Activated CD8-positive, alpha-beta T cell treated with anti-CD3 and anti-CD28 coated beads, Interleukin-2, amount 10 ng/mL, durations not matched to agents 7 days and 5 days (primary cell): ENCODE data around the gene PALD1. TPM values are rescaled to one million over a fixed set of nuclear protein-coding genes. Genes with fewer than 3 reads are reported as not detected.
"Not testable (repeated sequence)": the region's sequence is repeated elsewhere in the genome, so short reads cannot be mapped to it uniquely, and the experiment has no call there.

ENCODE experiments used
- ATAC-seq: fragments of 150-1000 bp; cut with Tn5 transposase; one replicate; pipeline ENCODE4 v1.10.0; 2021; ENCODE audit warnings: moderate library complexity
- CTCF ChIA-PET: fragments of 350-600 bp; sonication (Branson Sonifier 250); formaldehyde crosslinking; loops from one replicate; lab custom pipeline; 2021; ENCODE audit warnings: antibody characterized with exemption; lab: Charles Lee
- POLR2A ChIA-PET: fragments of 350-600 bp; sonication (Branson Sonifier 250); formaldehyde crosslinking; loops from one replicate; lab custom pipeline; 2021; ENCODE audit warnings: antibody characterized with exemption; lab: Charles Lee
- DNase-seq: peaks from one replicate; pipeline ENCODE4 v3.0.0-alpha.2; 2020
- H3K27ac Mint-ChIP-seq: one replicate; pipeline ENCODE4 v1.8.0; 2021; ENCODE audit warnings: mild to moderate bottlenecking, mixed read lengths
- H3K27me3 Mint-ChIP-seq: one replicate; pipeline ENCODE4 v1.8.0; 2021; ENCODE audit warnings: low read depth, mixed read lengths
- H3K36me3 Mint-ChIP-seq: one replicate; pipeline ENCODE4 v1.8.0; 2021; ENCODE audit warnings: low read depth, mixed read lengths
- H3K4me1 Mint-ChIP-seq: one replicate; pipeline ENCODE4 v1.8.0; 2021; ENCODE audit warnings: low read depth, mixed read lengths
- H3K4me3 Mint-ChIP-seq: one replicate; pipeline ENCODE4 v1.8.0; 2021; ENCODE audit warnings: mild to moderate bottlenecking, mixed read lengths
- H3K9me3 Mint-ChIP-seq: one replicate; pipeline ENCODE4 v1.8.0; 2022; ENCODE audit warnings: mixed read lengths; ENCODE audit not compliant: insufficient read depth
- total RNA-seq, 2 experiments: library from RNA; stranded (reverse); gene quantifications; one replicate each; pipeline ENCODE4 v1.2.3, GENCODE V29; 2021

The PALD1 gene
- total RNA-seq, 2 experiments from 2014 or later = 6.2 to 6.5 TPM

- DNase-seq = no peak
- peaks cover 11% of the 10 kb centered on the region for H3K9me3 Mint-ChIP-seq
- H3K27me3 Mint-ChIP-seq = no peaks in the 10 kb centered on the region
- peaks cover 69% of the 10 kb centered on the region for H3K4me1 Mint-ChIP-seq
- no peak overlapping the region for H3K27ac Mint-ChIP-seq
- ChIA-PET POLR2A (no interaction called here), CTCF (no interaction called here)
- no peak for ATAC-seq
- peaks cover 8% of the 10 kb centered on the region for H3K36me3 Mint-ChIP-seq
- H3K4me3 Mint-ChIP-seq = no peak overlapping the region
Measured at GRCh38 chr10:70607936-70608335, 129.4 kb downstream of the PALD1 start.

- Mint-ChIP-seq H3K4me3 (no peak overlapping the region), H3K27me3 (no peaks in the 10 kb centered on the region), H3K27ac (peak overlapping the region; percentile 17), H3K36me3 (peaks cover 3% of the 10 kb centered on the region), H3K9me3 (no peaks in the 10 kb centered on the region), H3K4me1 (peaks cover 80% of the 10 kb centered on the region)
- ChIA-PET POLR2A (interaction anchor here (1.7 kb wide), 1 partner anchor 11 kb away, joined by 6 read pairs; the partner anchor contains the start of gene PRF1), CTCF (interaction anchor here (1.0 to 1.5 kb wide), 3 partner anchors 34 to 145 kb away, joined by 3 to 7 read pairs (median 6); no protein-coding TSS in a partner anchor)
- DNase-seq (no peak), ATAC-seq (no peak)
Measured at GRCh38 chr10:70613941-70614340, 135.4 kb downstream of the PALD1 start.

- not testable (repeated sequence) for H3K4me3 Mint-ChIP-seq, H3K36me3 Mint-ChIP-seq, H3K27ac Mint-ChIP-seq, DNase-seq, H3K9me3 Mint-ChIP-seq, H3K27me3 Mint-ChIP-seq, ATAC-seq
- ChIA-PET POLR2A (interaction anchor here (1.7 kb wide), 1 partner anchor 12 kb away, joined by 6 read pairs; the partner anchor contains the start of gene PRF1), CTCF (interaction anchor here (1.0 to 1.5 kb wide), 3 partner anchors 35 to 144 kb away, joined by 3 to 7 read pairs (median 6); no protein-coding TSS in a partner anchor)
- H3K4me1 Mint-ChIP-seq = peaks cover 83% of the 10 kb centered on the region
Measured at GRCh38 chr10:70614364-70614763, 135.8 kb downstream of the PALD1 start.

- POLR2A ChIA-PET = no interaction called here
- peaks cover 5% of the 10 kb centered on the region for H3K36me3 Mint-ChIP-seq
- no peaks in the 10 kb centered on the region for H3K27me3 Mint-ChIP-seq
- no peaks in the 10 kb centered on the region for H3K9me3 Mint-ChIP-seq
- peaks cover 75% of the 10 kb centered on the region for H3K4me1 Mint-ChIP-seq
- no peak overlapping the region for H3K4me3 Mint-ChIP-seq
- ATAC-seq = no peak
- CTCF ChIA-PET = interaction anchor here (2.2 kb wide), 1 partner anchor 56 kb away, joined by 9 read pairs; no protein-coding TSS in a partner anchor
- no peak for DNase-seq
- no peak overlapping the region for H3K27ac Mint-ChIP-seq
Measured at GRCh38 chr10:70615211-70615610, 136.6 kb downstream of the PALD1 start.

GRCh38 chr10:70615784-70616522 is 137.4 kb downstream of the PALD1 start:
- Mint-ChIP-seq H3K4me3 (no peak overlapping the region), H3K36me3 (peaks cover 4% of the 10 kb centered on the region), H3K4me1 (peaks cover 67% of the 10 kb centered on the region), H3K9me3 (no peaks in the 10 kb centered on the region), H3K27ac (peak overlapping the region; percentile 33), H3K27me3 (no peaks in the 10 kb centered on the region)
- DNase-seq (no peak), ATAC-seq (no peak)
- ChIA-PET POLR2A (interaction anchor here (1.6 kb wide), 1 partner anchor 14 kb away, joined by 4 read pairs; no protein-coding TSS in a partner anchor), CTCF (interaction anchor here (0.9 to 2.2 kb wide), 3 partner anchors 14 to 143 kb away, joined by 3 to 9 read pairs (median 5); no protein-coding TSS in a partner anchor)

- peak overlapping the region; percentile 39 for H3K27ac Mint-ChIP-seq
- POLR2A ChIA-PET = interaction anchor here (1.6 kb wide), 1 partner anchor 15 kb away, joined by 4 read pairs; no protein-coding TSS in a partner anchor
- H3K4me3 Mint-ChIP-seq = no peak overlapping the region
- CTCF ChIA-PET = interaction anchor here (0.9 to 2.2 kb wide), 3 partner anchors 15 to 142 kb away, joined by 3 to 9 read pairs (median 5); no protein-coding TSS in a partner anchor
- ATAC-seq = peak; percentile 49
- peaks cover 3% of the 10 kb centered on the region for H3K36me3 Mint-ChIP-seq
- peak; percentile 46 for DNase-seq
- H3K27me3 Mint-ChIP-seq = no peaks in the 10 kb centered on the region
- peaks cover 64% of the 10 kb centered on the region for H3K4me1 Mint-ChIP-seq
- no peaks in the 10 kb centered on the region for H3K9me3 Mint-ChIP-seq
Measured at GRCh38 chr10:70616761-70617160, 138.2 kb downstream of the PALD1 start.

Other genes with a start within 250 kb of the PALD1 start
- gene PPA1, start 245.3 kb upstream of the PALD1 start, total RNA-seq = 100 to 1,000 TPM; 175 TPM
- not detected for gene NPFFR1, start 194.8 kb upstream of the PALD1 start, total RNA-seq
- gene LRRC20, start 96.1 kb upstream of the PALD1 start, total RNA-seq = 10 to 100 TPM; 19.5 to 21.4 TPM
- gene EIF4EBP2, start 74.6 kb upstream of the PALD1 start, total RNA-seq = 10 to 100 TPM; 58.7 to 60.8 TPM
- gene NODAL, start 37.1 kb upstream of the PALD1 start, total RNA-seq = not detected
- 100 to 1,000 TPM; 265 to 272 TPM for gene PRF1, start 124.0 kb downstream of the PALD1 start, total RNA-seq
- gene ADAMTS14, start 193.7 kb downstream of the PALD1 start, total RNA-seq = under 1 TPM in 1 of 2 experiments, not detected in 1; 0.05 TPM